Activated CD8-positive, alpha-beta T cell treated with anti-CD3 and anti-CD28 coated beads, Interleukin-2, amount 10 ng/mL, durations not matched to agents 7 days and 5 days (primary cell): ENCODE measurements around the gene HFM1. TPM values are rescaled to one million over a fixed set of nuclear protein-coding genes. Genes with fewer than 3 reads are reported as not detected.
"Not testable (repeated sequence)": the region's sequence is repeated elsewhere in the genome, so short reads cannot be mapped to it uniquely, and the experiment has no call there.

Source experiments
- ATAC-seq: fragments of 150-1000 bp; cut with Tn5 transposase; one replicate; pipeline ENCODE4 v1.10.0; 2021; ENCODE audit warnings: moderate library complexity
- CTCF ChIA-PET: fragments of 350-600 bp; sonication (Branson Sonifier 250); formaldehyde crosslinking; loops from one replicate; lab custom pipeline; 2021; ENCODE audit warnings: antibody characterized with exemption; lab: Charles Lee
- POLR2A ChIA-PET: fragments of 350-600 bp; sonication (Branson Sonifier 250); formaldehyde crosslinking; loops from one replicate; lab custom pipeline; 2021; ENCODE audit warnings: antibody characterized with exemption; lab: Charles Lee
- DNase-seq: peaks from one replicate; pipeline ENCODE4 v3.0.0-alpha.2; 2020
- H3K27ac Mint-ChIP-seq: one replicate; pipeline ENCODE4 v1.8.0; 2021; ENCODE audit warnings: mild to moderate bottlenecking, mixed read lengths
- H3K27me3 Mint-ChIP-seq: one replicate; pipeline ENCODE4 v1.8.0; 2021; ENCODE audit warnings: low read depth, mixed read lengths
- H3K36me3 Mint-ChIP-seq: one replicate; pipeline ENCODE4 v1.8.0; 2021; ENCODE audit warnings: low read depth, mixed read lengths
- H3K4me1 Mint-ChIP-seq: one replicate; pipeline ENCODE4 v1.8.0; 2021; ENCODE audit warnings: low read depth, mixed read lengths
- H3K4me3 Mint-ChIP-seq: one replicate; pipeline ENCODE4 v1.8.0; 2021; ENCODE audit warnings: mild to moderate bottlenecking, mixed read lengths
- H3K9me3 Mint-ChIP-seq: one replicate; pipeline ENCODE4 v1.8.0; 2022; ENCODE audit warnings: mixed read lengths; ENCODE audit not compliant: insufficient read depth
- total RNA-seq, 2 experiments: library from RNA; stranded (reverse); gene quantifications; one replicate each; pipeline ENCODE4 v1.2.3, GENCODE V29; 2021

The HFM1 gene
- total RNA-seq, 2 experiments from 2014 or later, result not detected

DNA sequence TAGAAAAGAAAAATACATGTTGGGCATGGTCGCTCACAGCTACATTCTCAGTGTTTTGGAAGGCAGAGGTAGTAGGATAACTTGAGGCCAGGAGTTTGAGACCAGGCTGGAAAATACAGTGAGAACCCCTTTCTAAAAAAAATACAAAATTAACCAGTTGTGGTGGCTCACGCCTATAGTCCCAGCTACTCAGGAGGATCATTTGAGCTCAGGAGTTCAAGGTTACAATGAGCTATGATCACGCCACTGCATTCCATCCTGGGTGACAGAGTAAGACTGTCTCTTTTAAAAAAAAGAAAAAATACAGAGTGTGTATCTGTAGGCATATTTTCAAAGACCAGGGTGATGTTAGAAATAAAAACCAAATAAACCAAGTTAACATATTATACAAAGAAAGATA, 57.8 kb downstream of the HFM1 start:
- ChIA-PET CTCF (no interaction called here), POLR2A (no interaction called here)
- Mint-ChIP-seq H3K27me3 (peaks cover 11% of the 10 kb centered on the region), H3K4me1 (no peaks in the 10 kb centered on the region), H3K4me3 (no peak overlapping the region), H3K9me3 (no peaks in the 10 kb centered on the region), H3K36me3 (no peaks in the 10 kb centered on the region), H3K27ac (no peak overlapping the region)
- ATAC-seq (no peak), DNase-seq (no peak)

DNA sequence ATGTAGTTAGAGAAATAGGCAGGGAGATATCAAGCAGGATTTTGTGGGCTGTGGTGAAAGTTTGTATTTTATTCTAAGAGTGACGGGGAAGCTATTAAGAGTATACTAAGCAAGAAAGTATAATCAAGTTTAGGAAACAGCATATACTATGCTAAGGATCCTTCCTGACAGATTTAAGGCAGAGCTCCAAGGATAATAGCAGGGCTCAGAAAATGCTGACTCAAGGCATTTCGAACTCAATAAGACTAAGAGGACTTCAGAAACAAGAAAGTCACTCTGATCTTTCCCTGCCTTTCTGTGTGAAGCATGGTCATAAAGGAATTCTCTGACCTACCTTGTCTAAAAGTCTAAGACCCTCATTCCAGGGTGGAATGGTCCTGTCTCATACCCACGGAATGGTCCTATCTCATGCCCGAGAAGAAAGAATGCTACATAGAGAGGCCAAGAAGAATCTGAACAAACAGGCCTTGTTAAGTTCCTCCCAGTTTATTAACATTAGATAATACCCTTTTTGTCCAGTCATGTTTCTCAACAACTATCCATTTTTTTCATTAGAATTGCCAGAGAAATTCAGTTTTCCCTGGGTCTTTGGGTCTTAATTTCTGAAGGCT, 59.1 kb downstream of the HFM1 start:
- ATAC-seq, result no peak
- Mint-ChIP-seq H3K4me3 (no peak overlapping the region), H3K27ac (no peak overlapping the region), H3K9me3 (no peaks in the 10 kb centered on the region), H3K36me3 (no peaks in the 10 kb centered on the region), H3K4me1 (no peaks in the 10 kb centered on the region), H3K27me3 (peaks cover 21% of the 10 kb centered on the region)
- ChIA-PET CTCF (no interaction called here), POLR2A (no interaction called here)
- DNase-seq, result no peak

DNA sequence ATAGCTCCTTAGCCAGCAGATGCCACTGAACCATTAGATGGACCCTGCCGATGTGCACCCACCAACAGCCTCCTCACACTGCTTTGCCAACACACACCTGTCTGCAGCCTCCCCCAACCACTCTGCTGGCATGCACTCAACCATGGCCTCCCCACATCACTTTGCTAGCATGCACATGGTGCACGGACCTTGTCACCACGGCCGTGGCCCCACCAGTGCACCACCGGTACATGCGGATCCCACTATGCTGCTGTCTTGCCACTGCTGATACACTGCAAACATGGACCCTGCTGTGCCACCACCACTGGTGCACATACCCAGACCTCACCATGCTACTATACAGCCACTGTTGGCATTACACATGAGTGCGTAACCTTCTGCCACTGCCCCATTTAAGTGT, 66.1 kb downstream of the HFM1 start:
- Mint-ChIP-seq H3K36me3 (no peaks in the 10 kb centered on the region), H3K9me3 (no peaks in the 10 kb centered on the region), H3K4me1 (no peaks in the 10 kb centered on the region), H3K27ac (no peak overlapping the region), H3K27me3 (peaks cover 17% of the 10 kb centered on the region), H3K4me3 (no peak overlapping the region)
- POLR2A ChIA-PET, result no interaction called here
- ATAC-seq (no peak), DNase-seq (no peak)
- CTCF ChIA-PET, result no interaction called here

DNA sequence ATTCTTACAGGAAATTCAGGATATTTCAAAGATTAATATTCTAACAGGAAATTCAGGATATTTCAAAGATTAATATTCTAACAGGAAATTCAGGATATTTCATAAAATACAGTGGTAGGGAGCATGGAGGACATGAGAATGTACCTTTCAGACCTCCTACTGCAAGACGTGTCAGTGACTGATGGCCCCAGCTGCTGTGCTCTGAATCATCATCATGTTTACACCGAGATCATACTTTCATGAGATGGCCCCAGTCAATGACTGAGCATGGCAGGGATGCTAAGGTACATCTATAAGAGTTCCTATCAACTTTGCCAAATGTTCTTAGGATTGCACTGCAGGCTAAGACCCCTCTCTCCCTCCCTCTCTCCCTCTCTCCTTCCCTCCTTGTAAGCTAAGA, 69.0 kb downstream of the HFM1 start:
- CTCF ChIA-PET, result no interaction called here
- H3K27ac Mint-ChIP-seq, result no peak overlapping the region
- ATAC-seq, result no peak
- H3K27me3 Mint-ChIP-seq, result peaks cover 3% of the 10 kb centered on the region
- no peaks in the 10 kb centered on the region for H3K9me3 Mint-ChIP-seq
- H3K36me3 Mint-ChIP-seq, result no peaks in the 10 kb centered on the region
- POLR2A ChIA-PET, result no interaction called here
- H3K4me3 Mint-ChIP-seq, result no peak overlapping the region
- no peaks in the 10 kb centered on the region for H3K4me1 Mint-ChIP-seq
- no peak for DNase-seq

DNA sequence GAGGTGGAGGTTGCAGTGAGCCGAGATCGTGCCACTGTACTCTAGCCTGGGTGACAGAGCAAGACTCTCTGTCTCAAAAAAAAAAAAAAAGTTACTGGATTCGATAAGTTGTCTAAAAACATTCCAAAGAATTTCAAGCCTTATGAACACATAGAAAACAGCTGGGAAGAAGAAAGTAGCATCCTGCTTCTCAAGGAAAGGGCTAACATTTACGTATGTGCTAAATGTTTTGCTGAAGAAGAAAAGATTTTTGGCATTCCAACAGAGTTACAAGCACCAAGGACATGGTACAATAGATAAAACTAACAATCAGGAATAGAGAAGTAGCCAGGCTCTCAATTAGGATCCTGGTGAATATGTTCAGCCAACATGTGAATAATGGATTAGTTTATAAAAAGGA, 69.8 kb downstream of the HFM1 start:
- Mint-ChIP-seq H3K4me1 (no peaks in the 10 kb centered on the region), H3K9me3 (no peaks in the 10 kb centered on the region), H3K36me3 (no peaks in the 10 kb centered on the region), H3K27ac (no peak overlapping the region), H3K27me3 (no peaks in the 10 kb centered on the region), H3K4me3 (no peak overlapping the region)
- ATAC-seq, result no peak
- CTCF ChIA-PET, result no interaction called here
- no peak for DNase-seq
- POLR2A ChIA-PET, result no interaction called here

DNA sequence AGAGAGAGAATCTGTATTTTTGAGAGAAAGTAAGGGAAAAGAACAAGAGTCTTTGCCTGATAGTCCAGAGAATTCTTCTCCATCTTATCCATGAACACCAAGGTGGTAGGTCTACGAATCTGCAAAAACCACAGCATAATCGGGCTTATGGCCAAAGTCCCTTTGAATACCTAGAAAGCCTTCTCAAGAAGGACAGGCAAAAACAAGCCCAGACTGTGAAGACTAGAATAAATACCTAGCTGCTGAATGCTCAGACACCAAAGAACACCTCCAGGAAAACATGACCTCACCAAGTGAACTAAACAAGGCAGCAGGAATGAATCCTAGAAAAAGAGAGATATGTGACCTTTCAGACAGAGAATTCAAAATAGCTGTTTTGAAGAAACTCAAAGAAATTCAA, 79.2 kb downstream of the HFM1 start:
- Mint-ChIP-seq H3K36me3 (no peaks in the 10 kb centered on the region), H3K4me3 (no peak overlapping the region), H3K4me1 (no peaks in the 10 kb centered on the region), H3K27ac (no peak overlapping the region), H3K27me3 (peaks cover 4% of the 10 kb centered on the region), H3K9me3 (no peaks in the 10 kb centered on the region)
- ATAC-seq (no peak), DNase-seq (no peak)
- CTCF ChIA-PET, result no interaction called here
- POLR2A ChIA-PET, result no interaction called here

DNA sequence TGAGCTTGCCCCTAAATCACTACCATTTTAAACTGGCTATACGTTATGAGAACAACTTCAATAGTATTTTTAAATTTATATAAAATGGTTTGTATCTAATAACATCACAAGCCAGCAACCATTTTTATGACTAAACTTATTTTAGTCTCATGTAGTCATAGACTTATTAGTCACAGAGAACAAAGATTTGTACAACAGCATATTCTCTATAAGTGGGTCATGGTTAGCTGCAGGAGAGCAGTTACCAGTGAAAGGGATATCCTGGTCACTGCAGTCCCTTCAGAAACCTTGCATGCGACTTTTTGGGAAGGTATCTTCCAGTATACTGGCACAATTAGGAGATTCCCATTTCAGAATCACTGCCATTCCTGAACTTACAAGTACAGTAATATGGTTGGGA, 90.0 kb downstream of the HFM1 start:
- Mint-ChIP-seq H3K27me3 (peaks cover 9% of the 10 kb centered on the region), H3K4me1 (no peaks in the 10 kb centered on the region), H3K27ac (no peak overlapping the region), H3K36me3 (no peaks in the 10 kb centered on the region), H3K9me3 (no peaks in the 10 kb centered on the region), H3K4me3 (no peak overlapping the region)
- DNase-seq (no peak), ATAC-seq (no peak)
- ChIA-PET CTCF (no interaction called here), POLR2A (no interaction called here)

DNA sequence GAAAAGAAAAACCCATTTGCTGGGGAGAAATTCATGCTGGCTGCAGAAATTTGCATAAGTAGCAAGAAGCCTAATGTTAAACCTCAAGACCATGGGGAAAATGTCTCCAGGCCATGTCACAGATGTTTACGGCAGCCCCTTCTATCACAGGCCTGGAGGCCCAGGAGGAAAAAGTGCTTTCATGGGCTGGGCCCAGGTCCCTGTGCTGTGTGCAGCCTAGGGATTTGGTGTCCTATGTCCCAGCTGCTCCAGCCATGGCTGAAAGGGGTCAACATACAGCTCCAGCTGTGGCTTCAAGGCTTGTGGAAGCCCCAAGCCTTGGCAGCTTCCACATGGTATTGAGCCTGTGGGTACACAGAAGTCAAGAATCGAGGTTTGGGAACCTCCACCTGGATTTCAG, 93.0 kb downstream of the HFM1 start:
- no peaks in the 10 kb centered on the region for H3K36me3 Mint-ChIP-seq
- ChIA-PET POLR2A (no interaction called here), CTCF (no interaction called here)
- H3K27me3 Mint-ChIP-seq, result peaks cover 7% of the 10 kb centered on the region
- no peak for ATAC-seq
- no peak overlapping the region for H3K4me3 Mint-ChIP-seq
- H3K9me3 Mint-ChIP-seq, result peaks cover 4% of the 10 kb centered on the region
- DNase-seq, result no peak
- H3K27ac Mint-ChIP-seq, result no peak overlapping the region
- H3K4me1 Mint-ChIP-seq, result no peaks in the 10 kb centered on the region

DNA sequence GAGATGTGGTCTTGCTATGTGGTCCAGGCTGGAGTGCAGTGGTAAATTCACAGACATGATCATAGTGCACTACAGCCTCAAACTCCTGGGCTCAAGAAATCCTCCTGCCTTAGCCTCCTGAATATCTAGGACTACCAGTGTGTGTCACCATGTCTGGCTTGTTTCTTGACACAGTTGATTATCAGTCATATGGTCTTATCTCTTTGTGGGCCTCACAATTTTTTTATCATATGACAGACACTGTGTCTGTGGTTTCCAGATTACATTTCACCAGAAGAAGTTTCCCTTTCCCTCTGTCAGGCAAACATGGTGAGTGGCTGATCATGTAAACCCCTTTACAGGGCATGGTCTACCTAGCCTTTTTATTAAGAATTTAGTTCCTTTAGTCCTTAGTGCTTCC, 96.1 kb downstream of the HFM1 start:
- ChIA-PET CTCF (no interaction called here), POLR2A (no interaction called here)
- H3K4me3 Mint-ChIP-seq, result no peak overlapping the region
- no peaks in the 10 kb centered on the region for H3K36me3 Mint-ChIP-seq
- no peak overlapping the region for H3K27ac Mint-ChIP-seq
- H3K27me3 Mint-ChIP-seq, result peaks cover 7% of the 10 kb centered on the region
- H3K4me1 Mint-ChIP-seq, result no peaks in the 10 kb centered on the region
- no peak for DNase-seq
- peaks cover 4% of the 10 kb centered on the region for H3K9me3 Mint-ChIP-seq
- no peak for ATAC-seq

DNA sequence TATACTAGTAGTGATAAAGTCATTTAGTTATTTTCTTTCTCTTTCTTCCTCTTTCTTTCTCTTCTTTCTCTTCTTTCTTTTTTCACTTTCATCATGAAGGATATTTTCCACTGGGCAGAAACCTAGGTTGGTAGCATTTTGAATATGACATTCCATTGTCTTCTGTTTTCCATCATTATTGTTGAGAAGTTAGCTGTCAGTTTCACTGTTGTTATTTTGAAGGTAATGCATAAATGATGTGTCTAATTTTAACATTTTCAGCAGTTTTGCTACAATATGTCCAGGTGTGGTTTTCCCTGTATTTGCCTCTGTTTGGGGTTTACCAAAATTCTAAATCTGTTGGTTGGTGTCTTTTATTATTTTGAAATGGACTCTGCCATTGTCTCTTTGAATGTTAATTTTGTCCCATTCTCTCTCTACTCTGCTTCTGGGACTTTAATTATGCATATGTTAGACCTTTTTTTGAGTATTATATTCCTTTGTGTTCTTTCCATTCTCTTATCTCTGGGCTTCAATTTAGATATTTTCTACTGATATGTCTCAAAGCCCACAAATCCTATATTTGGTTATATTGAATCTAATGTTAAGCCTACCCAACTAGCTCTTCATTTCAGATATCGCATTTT, 96.7 kb downstream of the HFM1 start:
- Mint-ChIP-seq H3K4me3 (no peak overlapping the region), H3K36me3 (no peaks in the 10 kb centered on the region), H3K27ac (no peak overlapping the region), H3K9me3 (peaks cover 9% of the 10 kb centered on the region), H3K27me3 (peaks cover 7% of the 10 kb centered on the region), H3K4me1 (no peaks in the 10 kb centered on the region)
- ChIA-PET POLR2A (no interaction called here), CTCF (no interaction called here)
- DNase-seq (no peak), ATAC-seq (no peak)

DNA sequence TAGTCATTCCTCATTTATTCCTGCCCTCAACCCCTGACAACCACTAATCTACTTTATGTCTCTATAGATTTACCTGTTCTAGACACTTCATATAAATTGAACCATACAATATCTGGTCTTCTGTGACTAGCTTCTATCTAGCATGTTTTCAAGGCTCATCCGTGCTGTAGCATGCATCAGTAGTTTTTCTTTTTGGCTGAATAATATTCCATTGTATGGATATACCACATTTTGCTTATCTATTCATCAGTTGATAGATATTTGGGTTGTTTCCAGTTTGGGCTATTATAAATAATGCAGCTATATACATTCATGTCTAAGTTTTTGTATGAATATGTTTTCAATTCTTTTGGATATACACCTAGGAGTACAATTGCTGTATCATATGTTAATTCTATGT, 101.5 kb downstream of the HFM1 start:
- Mint-ChIP-seq H3K9me3 (peaks cover 8% of the 10 kb centered on the region), H3K4me1 (no peaks in the 10 kb centered on the region), H3K36me3 (no peaks in the 10 kb centered on the region), H3K27me3 (peaks cover 2% of the 10 kb centered on the region), H3K4me3 (no peak overlapping the region), H3K27ac (no peak overlapping the region)
- DNase-seq, result no peak
- ChIA-PET CTCF (no interaction called here), POLR2A (no interaction called here)
- ATAC-seq, result no peak

DNA sequence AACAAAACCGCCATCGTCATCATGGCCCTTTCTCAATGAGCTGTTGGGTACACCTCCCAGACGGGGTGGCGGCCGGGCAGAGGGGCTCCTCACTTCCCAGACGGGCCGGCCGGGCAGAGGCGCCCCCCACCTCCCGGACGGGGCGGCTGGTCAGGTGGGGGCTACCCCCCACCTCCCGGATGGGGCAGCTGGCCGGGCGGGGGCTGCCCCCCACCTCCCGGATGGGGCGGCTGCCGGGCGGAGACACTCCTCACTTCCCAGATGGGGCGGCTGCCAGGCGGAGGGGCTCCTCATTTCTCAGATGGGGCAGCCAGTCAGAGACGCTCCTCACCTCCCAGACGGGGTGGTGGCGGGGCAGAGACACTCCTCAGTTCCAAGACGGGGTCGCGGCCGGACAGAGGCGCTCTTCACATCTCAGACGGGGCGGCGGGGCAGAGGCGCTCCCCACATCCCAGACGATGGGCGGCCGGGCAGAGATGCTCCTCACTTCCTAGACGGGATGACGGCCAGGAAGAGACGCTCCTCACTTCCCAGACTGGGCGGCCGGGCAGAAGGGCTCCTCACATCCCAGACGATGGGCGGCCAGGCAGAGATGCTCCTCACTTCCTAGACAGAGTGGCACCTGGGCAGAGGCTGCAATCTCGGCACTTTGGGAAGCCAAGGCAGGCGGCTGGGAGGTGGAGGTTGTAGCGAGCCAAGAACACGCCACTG, 115.6 kb downstream of the HFM1 start:
- POLR2A ChIA-PET, H3K27ac Mint-ChIP-seq: not testable (repeated sequence)

More for the DNA sequence above, 115.6 kb downstream of the HFM1 start:
- H3K36me3 Mint-ChIP-seq, CTCF ChIA-PET, H3K27me3 Mint-ChIP-seq, H3K4me1 Mint-ChIP-seq, DNase-seq, H3K4me3 Mint-ChIP-seq, ATAC-seq, H3K9me3 Mint-ChIP-seq: not testable (repeated sequence)
